ENCODE results near the gene AASS.

The AASS gene

GRCh38 chr7:122035876-122036275, 108.2 kb downstream of the AASS start:
- Mint-ChIP-seq H3K4me1 (no peaks in the 10 kb centered on the region), H3K4me3 (no peak overlapping the region), H3K9me3 (no peaks in the 10 kb centered on the region), H3K27me3 (no peaks in the 10 kb centered on the region), H3K27ac (no peak overlapping the region), H3K36me3 (no peaks in the 10 kb centered on the region)

DNA sequence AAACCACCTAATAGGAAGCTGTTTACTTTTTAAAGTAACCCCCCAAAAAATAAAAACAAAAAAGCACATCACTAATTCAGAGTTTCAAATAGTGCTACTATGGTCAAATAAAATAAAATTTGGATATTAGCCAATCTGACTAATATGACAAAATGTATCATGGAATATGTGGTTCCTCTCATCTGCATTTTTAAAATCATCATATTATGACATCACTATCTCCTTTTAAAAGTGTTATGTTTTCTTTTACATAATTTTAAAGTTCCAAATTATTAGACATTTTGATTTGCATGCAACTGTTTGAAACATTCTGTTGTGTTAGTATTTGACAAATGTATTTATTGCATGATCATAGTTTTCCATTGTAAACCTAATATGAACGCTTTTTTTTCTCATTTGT, 110.4 kb downstream of the AASS start:
- H3K27ac Mint-ChIP-seq, result no peak overlapping the region
- no peaks in the 10 kb centered on the region for H3K27me3 Mint-ChIP-seq

DNA sequence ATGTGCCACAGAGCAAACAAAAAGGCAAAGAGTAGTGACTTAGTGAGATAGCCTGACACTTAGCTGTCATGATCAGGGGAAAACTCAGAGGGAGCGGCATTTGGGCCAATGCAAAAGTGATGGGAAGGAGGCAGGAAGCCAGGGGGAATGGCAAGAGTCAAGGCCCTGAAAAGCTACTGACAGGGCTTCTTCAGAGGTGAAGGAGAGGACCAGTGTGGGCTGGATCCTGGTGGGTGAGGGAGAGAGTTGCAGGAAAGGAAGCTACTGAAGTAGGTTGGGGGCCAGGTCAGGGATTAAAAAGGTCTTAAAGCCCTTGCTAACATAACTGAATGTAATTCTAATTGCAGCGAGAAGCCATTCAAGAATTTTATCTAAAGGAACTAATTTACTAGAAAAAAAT, 117.0 kb downstream of the AASS start:
- H3K4me1 Mint-ChIP-seq, result no peaks in the 10 kb centered on the region
- H3K4me3 Mint-ChIP-seq, result no peak overlapping the region
- H3K27ac Mint-ChIP-seq, result no peak overlapping the region

More for the DNA sequence above, 110.4 kb downstream of the AASS start:
- H3K9me3 Mint-ChIP-seq, result no peaks in the 10 kb centered on the region
- H3K36me3 Mint-ChIP-seq, result no peaks in the 10 kb centered on the region
- no peak overlapping the region for H3K4me3 Mint-ChIP-seq
- no peaks in the 10 kb centered on the region for H3K4me1 Mint-ChIP-seq

More for the DNA sequence above, 117.0 kb downstream of the AASS start:
- Mint-ChIP-seq H3K9me3 (peaks cover 8% of the 10 kb centered on the region), H3K27me3 (peaks cover 1% of the 10 kb centered on the region), H3K36me3 (no peaks in the 10 kb centered on the region)

All from activated naive CD4-positive, alpha-beta T cell treated with anti-CD3 and anti-CD28 coated beads, Interleukin-2, amount 50 U/mL, for 24 hours (primary cell).